ENCODE results near the gene LRRTM3.

The LRRTM3 gene

DNA sequence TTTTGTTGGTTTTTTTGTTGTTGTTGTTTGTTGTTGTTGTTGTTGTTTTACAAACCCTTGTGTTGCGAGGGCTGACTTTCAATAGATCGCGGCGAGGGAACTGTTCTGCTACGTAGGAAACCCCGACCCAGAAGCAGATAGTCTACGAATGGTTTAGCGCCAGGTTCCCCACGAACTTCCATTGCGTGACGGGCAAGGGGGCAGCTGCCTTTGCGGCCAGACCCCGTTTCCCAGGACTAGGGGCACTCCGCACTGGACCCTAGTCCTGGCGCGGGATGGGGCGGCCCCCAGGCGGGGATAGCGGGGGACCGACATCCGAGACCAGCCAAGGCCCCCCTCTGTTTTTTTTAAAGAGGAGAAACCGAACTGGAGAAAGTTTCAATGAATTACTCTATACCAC lies 119.6 kb downstream of the LRRTM3 start:
- POLR2A ChIA-PET: no interaction called here
- TF ChIP-seq SALL2 (tag by site-specific recombination; IDR thresholded peaks at IDR 0.05; ENCODE audit: borderline replicate concordance): no peak
- peak; percentile 84 for TF ChIP-seq ZNF202 (tag by site-specific recombination; IDR thresholded peaks at IDR 0.05; ENCODE audit: borderline replicate concordance)
- no peak for TF ChIP-seq ZNF292 (tag by site-specific recombination; IDR thresholded peaks at IDR 0.05; ENCODE audit: borderline replicate concordance, low read depth)
- H3K36me3 ChIP-seq (ENCODE audit: control insufficient read depth in 2 of 2, insufficient read depth in 1 of 2, low read length in 2 of 2): no peaks in the 10 kb centered on the region
- no peak overlapping the region for H3K27ac ChIP-seq (ENCODE audit: extremely low read depth, low read depth, low read length)
- H3K9me3 ChIP-seq (ENCODE audit: control insufficient read depth, insufficient read depth, low read depth, low read length): no peaks in the 10 kb centered on the region
- no peak overlapping the region for H3K4me3 ChIP-seq (ENCODE audit: low read depth, low read length)
- peaks cover 4% of the 10 kb centered on the region; the same call in 1 of the 2 replicates for H3K4me1 ChIP-seq (ENCODE audit: control insufficient read depth, insufficient read depth, low read length)
- CTCF ChIA-PET: no interaction called here

DNA sequence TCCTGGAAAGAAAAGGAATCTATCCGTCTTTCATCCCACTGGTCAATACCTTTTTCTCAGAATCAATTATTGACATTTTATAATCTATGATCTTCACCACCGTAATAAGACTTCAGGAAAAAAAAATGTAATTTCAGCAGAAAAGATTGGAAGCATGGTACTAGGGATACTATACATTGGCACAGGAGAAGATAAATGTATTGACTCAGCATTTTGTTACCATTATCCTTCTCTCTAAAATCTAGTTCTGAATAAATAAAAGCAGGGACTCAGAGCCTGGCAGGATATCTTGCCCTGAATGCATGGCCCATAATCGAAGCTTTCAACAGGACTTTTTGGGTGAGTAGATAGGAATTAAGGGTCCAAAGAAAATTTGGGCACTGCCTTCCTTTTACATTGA lies 120.7 kb downstream of the LRRTM3 start:
- Histone ChIP-seq H3K4me1 (ENCODE audit: control insufficient read depth, insufficient read depth, low read length) (peaks cover 4% of the 10 kb centered on the region; the same call in 1 of the 2 replicates), H3K9me3 (ENCODE audit: control insufficient read depth, insufficient read depth, low read depth, low read length) (no peaks in the 10 kb centered on the region), H3K27ac (ENCODE audit: extremely low read depth, low read depth, low read length) (no peak overlapping the region), H3K36me3 (ENCODE audit: control insufficient read depth in 2 of 2, insufficient read depth in 1 of 2, low read length in 2 of 2) (no peaks in the 10 kb centered on the region), H3K4me3 (ENCODE audit: low read depth, low read length) (no peak overlapping the region)
- POLR2A ChIA-PET: no interaction called here
- TF ChIP-seq ZNF311 (tag by site-specific recombination; IDR thresholded peaks at IDR 0.05; ENCODE audit: borderline replicate concordance): no peak
- no peak for TF ChIP-seq GLI2 (tag by site-specific recombination; IDR thresholded peaks at IDR 0.05; ENCODE audit: borderline replicate concordance, low read depth)
- TF ChIP-seq ZNF514 (tag by site-specific recombination; IDR thresholded peaks at IDR 0.05): no peak
- TF ChIP-seq ZNF404 (tag by site-specific recombination; IDR thresholded peaks at IDR 0.05): no peak
- TF ChIP-seq ZFP3 (tag by site-specific recombination; IDR thresholded peaks at IDR 0.05; ENCODE audit: low read depth): no peak
- TF ChIP-seq, protein P1, sequence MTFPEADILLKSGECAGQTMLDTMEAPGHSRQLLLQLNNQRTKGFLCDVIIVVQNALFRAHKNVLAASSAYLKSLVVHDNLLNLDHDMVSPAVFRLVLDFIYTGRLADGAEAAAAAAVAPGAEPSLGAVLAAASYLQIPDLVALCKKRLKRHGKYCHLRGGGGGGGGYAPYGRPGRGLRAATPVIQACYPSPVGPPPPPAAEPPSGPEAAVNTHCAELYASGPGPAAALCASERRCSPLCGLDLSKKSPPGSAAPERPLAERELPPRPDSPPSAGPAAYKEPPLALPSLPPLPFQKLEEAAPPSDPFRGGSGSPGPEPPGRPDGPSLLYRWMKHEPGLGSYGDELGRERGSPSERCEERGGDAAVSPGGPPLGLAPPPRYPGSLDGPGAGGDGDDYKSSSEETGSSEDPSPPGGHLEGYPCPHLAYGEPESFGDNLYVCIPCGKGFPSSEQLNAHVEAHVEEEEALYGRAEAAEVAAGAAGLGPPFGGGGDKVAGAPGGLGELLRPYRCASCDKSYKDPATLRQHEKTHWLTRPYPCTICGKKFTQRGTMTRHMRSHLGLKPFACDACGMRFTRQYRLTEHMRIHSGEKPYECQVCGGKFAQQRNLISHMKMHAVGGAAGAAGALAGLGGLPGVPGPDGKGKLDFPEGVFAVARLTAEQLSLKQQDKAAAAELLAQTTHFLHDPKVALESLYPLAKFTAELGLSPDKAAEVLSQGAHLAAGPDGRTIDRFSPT (tag by site-specific recombination; IDR thresholded peaks at IDR 0.05): no peak
- no peak for TF ChIP-seq ZNF184 (tag by site-specific recombination; IDR thresholded peaks at IDR 0.05)
- TF ChIP-seq, protein P2, sequence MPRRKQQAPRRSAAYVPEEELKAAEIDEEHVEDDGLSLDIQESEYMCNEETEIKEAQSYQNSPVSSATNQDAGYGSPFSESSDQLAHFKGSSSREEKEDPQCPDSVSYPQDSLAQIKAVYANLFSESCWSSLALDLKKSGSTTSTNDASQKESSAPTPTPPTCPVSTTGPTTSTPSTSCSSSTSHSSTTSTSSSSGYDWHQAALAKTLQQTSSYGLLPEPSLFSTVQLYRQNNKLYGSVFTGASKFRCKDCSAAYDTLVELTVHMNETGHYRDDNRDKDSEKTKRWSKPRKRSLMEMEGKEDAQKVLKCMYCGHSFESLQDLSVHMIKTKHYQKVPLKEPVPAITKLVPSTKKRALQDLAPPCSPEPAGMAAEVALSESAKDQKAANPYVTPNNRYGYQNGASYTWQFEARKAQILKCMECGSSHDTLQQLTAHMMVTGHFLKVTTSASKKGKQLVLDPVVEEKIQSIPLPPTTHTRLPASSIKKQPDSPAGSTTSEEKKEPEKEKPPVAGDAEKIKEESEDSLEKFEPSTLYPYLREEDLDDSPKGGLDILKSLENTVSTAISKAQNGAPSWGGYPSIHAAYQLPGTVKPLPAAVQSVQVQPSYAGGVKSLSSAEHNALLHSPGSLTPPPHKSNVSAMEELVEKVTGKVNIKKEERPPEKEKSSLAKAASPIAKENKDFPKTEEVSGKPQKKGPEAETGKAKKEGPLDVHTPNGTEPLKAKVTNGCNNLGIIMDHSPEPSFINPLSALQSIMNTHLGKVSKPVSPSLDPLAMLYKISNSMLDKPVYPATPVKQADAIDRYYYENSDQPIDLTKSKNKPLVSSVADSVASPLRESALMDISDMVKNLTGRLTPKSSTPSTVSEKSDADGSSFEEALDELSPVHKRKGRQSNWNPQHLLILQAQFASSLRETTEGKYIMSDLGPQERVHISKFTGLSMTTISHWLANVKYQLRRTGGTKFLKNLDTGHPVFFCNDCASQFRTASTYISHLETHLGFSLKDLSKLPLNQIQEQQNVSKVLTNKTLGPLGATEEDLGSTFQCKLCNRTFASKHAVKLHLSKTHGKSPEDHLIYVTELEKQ (tag by site-specific recombination; IDR thresholded peaks at IDR 0.05; ENCODE audit: borderline replicate concordance): no peak
- TF ChIP-seq, protein P3, sequence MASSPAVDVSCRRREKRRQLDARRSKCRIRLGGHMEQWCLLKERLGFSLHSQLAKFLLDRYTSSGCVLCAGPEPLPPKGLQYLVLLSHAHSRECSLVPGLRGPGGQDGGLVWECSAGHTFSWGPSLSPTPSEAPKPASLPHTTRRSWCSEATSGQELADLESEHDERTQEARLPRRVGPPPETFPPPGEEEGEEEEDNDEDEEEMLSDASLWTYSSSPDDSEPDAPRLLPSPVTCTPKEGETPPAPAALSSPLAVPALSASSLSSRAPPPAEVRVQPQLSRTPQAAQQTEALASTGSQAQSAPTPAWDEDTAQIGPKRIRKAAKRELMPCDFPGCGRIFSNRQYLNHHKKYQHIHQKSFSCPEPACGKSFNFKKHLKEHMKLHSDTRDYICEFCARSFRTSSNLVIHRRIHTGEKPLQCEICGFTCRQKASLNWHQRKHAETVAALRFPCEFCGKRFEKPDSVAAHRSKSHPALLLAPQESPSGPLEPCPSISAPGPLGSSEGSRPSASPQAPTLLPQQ (tag by site-specific recombination; IDR thresholded peaks at IDR 0.05): no peak
- TF ChIP-seq ZBTB48 (tag by site-specific recombination; IDR thresholded peaks at IDR 0.05): no peak
- no peak for TF ChIP-seq ZNF843 (tag by site-specific recombination; IDR thresholded peaks at IDR 0.05)
- CTCF ChIA-PET: interaction anchor here (0.8 kb wide), 1 partner anchor 475 kb away, joined by 3 read pairs; no protein-coding TSS in a partner anchor

DNA sequence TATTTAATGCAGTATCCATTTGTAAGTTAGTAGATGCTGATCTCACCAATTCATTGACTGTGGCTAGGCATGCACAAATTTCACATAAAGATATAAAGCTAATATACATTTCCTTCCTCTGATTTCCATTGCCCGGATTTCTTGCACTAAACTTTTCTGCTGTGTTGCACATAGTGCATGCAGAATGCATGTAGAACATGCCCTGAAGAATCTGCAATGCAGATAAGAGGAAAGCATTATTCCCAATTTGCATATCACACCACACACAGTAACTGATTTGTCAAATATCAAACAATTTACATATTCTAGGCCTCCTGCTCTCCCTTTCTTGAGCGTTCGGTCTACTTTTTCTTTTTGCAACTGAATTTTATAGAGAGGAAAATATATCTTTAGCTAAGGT lies 124.2 kb downstream of the LRRTM3 start:
- ChIA-PET CTCF (no interaction called here), POLR2A (no interaction called here)
- no peaks in the 10 kb centered on the region for H3K36me3 ChIP-seq (ENCODE audit: control insufficient read depth in 2 of 2, insufficient read depth in 1 of 2, low read length in 2 of 2)
- no peak overlapping the region for H3K4me3 ChIP-seq (ENCODE audit: low read depth, low read length)
- H3K4me1 ChIP-seq (ENCODE audit: control insufficient read depth, insufficient read depth, low read length): no peaks in the 10 kb centered on the region
- no peaks in the 10 kb centered on the region for H3K9me3 ChIP-seq (ENCODE audit: control insufficient read depth, insufficient read depth, low read depth, low read length)
- H3K27ac ChIP-seq (ENCODE audit: extremely low read depth, low read depth, low read length): no peak overlapping the region
- TF ChIP-seq, protein P4, sequence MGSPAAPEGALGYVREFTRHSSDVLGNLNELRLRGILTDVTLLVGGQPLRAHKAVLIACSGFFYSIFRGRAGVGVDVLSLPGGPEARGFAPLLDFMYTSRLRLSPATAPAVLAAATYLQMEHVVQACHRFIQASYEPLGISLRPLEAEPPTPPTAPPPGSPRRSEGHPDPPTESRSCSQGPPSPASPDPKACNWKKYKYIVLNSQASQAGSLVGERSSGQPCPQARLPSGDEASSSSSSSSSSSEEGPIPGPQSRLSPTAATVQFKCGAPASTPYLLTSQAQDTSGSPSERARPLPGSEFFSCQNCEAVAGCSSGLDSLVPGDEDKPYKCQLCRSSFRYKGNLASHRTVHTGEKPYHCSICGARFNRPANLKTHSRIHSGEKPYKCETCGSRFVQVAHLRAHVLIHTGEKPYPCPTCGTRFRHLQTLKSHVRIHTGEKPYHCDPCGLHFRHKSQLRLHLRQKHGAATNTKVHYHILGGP (tag by site-specific recombination; IDR thresholded peaks at IDR 0.05): no peak
- TF ChIP-seq ZNF48 (tag by site-specific recombination; IDR thresholded peaks at IDR 0.05): no peak
- no peak for TF ChIP-seq ZSCAN16 (tag by site-specific recombination; IDR thresholded peaks at IDR 0.05)
- TF ChIP-seq, protein P5, sequence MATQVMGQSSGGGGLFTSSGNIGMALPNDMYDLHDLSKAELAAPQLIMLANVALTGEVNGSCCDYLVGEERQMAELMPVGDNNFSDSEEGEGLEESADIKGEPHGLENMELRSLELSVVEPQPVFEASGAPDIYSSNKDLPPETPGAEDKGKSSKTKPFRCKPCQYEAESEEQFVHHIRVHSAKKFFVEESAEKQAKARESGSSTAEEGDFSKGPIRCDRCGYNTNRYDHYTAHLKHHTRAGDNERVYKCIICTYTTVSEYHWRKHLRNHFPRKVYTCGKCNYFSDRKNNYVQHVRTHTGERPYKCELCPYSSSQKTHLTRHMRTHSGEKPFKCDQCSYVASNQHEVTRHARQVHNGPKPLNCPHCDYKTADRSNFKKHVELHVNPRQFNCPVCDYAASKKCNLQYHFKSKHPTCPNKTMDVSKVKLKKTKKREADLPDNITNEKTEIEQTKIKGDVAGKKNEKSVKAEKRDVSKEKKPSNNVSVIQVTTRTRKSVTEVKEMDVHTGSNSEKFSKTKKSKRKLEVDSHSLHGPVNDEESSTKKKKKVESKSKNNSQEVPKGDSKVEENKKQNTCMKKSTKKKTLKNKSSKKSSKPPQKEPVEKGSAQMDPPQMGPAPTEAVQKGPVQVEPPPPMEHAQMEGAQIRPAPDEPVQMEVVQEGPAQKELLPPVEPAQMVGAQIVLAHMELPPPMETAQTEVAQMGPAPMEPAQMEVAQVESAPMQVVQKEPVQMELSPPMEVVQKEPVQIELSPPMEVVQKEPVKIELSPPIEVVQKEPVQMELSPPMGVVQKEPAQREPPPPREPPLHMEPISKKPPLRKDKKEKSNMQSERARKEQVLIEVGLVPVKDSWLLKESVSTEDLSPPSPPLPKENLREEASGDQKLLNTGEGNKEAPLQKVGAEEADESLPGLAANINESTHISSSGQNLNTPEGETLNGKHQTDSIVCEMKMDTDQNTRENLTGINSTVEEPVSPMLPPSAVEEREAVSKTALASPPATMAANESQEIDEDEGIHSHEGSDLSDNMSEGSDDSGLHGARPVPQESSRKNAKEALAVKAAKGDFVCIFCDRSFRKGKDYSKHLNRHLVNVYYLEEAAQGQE (tag by site-specific recombination; IDR thresholded peaks at IDR 0.05): no peak
- TF ChIP-seq ZNF184 (tag by site-specific recombination; IDR thresholded peaks at IDR 0.05): no peak
- no peak for TF ChIP-seq KLF7 (tag by site-specific recombination; IDR thresholded peaks at IDR 0.05; ENCODE audit: borderline replicate concordance)
- TF ChIP-seq ZNF133 (tag by site-specific recombination; IDR thresholded peaks at IDR 0.05): no peak

Data from HEK293 (cell line).